NCI-H1436 (cell line): Measurements from ENCODE around the gene TNFSF13.

ENCODE experiments used
- DNase-seq: peaks from one replicate; lab custom pipeline; 2025; lab: John Stamatoyannopoulos, UW

The TNFSF13 gene, protein sequence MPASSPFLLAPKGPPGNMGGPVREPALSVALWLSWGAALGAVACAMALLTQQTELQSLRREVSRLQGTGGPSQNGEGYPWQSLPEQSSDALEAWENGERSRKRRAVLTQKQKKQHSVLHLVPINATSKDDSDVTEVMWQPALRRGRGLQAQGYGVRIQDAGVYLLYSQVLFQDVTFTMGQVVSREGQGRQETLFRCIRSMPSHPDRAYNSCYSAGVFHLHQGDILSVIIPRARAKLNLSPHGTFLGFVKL

DNA sequence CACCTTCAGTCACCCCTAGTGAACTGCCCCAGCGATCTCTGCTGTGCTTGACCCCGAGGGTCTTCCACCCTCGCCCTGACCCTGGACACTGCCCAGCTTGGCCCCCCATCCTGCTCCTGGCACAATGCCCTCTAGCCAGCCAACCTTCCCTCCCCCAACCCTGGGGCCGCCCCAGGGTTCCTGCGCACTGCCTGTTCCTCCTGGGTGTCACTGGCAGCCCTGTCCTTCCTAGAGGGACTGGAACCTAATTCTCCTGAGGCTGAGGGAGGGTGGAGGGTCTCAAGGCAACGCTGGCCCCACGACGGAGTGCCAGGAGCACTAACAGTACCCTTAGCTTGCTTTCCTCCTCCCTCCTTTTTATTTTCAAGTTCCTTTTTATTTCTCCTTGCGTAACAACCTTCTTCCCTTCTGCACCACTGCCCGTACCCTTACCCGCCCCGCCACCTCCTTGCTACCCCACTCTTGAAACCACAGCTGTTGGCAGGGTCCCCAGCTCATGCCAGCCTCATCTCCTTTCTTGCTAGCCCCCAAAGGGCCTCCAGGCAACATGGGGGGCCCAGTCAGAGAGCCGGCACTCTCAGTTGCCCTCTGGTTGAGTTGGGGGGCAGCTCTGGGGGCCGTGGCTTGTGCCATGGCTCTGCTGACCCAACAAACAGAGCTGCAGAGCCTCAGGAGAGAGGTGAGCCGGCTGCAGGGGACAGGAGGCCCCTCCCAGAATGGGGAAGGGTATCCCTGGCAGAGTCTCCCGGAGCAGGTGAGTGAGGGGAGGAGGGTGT, at the start of gene TNFSF13:
Gene TNFSF13, plus strand, starts transcription at position 207 of the 776 bp plus-strand sequence. Its CDS starts 290 bp downstream, at position 497.
- no peak for DNase-seq

- DNase-seq: no peak
These were observed 49.7 kb upstream of the TNFSF13 start for GRCh38 chr17:7508846-7509245.

GRCh38 chr17:7509937-7510336, 48.6 kb upstream of the TNFSF13 start:
- no peak for DNase-seq

GRCh38 chr17:7511108-7511507, 47.4 kb upstream of the TNFSF13 start:
- no peak for DNase-seq

DNA sequence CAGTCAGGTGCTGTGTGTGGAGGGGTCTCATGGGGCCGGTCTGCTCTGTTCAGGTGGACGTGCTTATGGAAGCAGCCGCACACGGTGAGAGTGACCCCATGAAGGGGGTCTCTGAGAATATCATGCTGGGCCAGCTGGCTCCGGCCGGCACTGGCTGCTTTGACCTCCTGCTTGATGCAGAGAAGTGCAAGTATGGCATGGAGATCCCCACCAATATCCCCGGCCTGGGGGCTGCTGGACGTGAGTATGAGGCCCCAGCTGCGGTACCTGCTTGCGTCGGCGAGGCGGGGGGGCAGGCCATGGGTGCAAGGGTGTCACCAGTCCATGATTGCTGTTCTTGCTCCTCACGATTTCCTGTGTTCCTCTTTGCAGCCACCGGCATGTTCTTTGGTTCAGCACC, 46.4 kb upstream of the TNFSF13 start:
- DNase-seq: no peak

DNA sequence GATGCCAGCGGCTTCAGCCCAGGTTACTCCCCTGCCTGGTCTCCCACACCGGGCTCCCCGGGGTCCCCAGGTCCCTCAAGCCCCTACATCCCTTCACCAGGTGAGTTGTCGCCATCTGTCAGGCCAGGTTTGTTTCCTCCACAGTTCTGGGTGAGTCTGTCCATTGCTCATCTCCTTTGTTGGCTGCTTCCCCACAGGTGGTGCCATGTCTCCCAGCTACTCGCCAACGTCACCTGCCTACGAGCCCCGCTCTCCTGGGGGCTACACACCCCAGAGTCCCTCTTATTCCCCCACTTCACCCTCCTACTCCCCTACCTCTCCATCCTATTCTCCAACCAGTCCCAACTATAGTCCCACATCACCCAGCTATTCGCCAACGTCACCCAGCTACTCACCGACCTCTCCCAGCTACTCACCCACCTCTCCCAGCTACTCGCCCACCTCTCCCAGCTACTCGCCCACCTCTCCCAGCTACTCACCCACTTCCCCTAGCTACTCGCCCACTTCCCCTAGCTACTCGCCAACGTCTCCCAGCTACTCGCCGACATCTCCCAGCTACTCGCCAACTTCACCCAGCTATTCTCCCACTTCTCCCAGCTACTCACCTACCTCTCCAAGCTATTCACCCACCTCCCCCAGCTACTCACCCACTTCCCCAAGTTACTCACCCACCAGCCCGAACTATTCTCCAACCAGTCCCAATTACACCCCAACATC, 45.6 kb upstream of the TNFSF13 start:
- no peak for DNase-seq

DNA sequence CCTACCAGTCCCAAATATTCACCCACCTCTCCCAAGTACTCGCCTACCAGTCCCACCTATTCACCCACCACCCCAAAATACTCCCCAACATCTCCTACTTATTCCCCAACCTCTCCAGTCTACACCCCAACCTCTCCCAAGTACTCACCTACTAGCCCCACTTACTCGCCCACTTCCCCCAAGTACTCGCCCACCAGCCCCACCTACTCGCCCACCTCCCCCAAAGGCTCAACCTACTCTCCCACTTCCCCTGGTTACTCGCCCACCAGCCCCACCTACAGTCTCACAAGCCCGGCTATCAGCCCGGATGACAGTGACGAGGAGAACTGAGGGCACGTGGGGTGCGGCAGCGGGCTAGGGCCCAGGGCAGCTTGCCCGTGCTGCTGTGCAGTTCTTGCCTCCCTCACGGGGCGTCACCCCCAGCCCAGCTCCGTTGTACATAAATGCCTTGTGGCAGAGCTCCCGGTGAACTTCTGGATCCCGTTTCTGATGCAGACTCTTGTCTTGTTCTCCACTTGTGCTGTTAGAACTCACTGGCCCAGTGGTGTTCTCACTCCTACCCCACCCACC, 44.6 kb upstream of the TNFSF13 start:
- DNase-seq: no peak

- DNase-seq: no peak
These were observed 42.5 kb upstream of the TNFSF13 start for GRCh38 chr17:7515911-7516610.

GRCh38 chr17:7523033-7523432, 35.5 kb upstream of the TNFSF13 start:
- no peak for DNase-seq

DNA sequence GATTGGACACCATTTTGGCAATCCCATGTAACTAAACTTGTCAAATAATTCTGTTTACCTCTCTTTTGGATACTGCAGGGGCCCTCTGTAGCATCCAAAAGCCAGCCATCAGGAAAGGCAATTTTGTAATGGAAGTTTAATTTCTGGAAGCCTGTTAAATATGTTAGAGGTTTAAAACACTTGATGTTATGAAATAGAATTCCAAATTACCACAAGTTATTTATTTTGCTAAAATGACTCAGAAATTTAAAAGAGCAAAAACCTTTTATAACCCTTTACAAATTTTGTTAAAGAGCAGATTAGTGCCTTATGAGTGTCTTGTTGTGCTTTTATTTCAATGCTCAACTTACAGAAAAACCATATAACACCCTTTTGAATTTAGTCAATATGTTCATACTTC, 29.7 kb upstream of the TNFSF13 start:
- DNase-seq: no peak

DNA sequence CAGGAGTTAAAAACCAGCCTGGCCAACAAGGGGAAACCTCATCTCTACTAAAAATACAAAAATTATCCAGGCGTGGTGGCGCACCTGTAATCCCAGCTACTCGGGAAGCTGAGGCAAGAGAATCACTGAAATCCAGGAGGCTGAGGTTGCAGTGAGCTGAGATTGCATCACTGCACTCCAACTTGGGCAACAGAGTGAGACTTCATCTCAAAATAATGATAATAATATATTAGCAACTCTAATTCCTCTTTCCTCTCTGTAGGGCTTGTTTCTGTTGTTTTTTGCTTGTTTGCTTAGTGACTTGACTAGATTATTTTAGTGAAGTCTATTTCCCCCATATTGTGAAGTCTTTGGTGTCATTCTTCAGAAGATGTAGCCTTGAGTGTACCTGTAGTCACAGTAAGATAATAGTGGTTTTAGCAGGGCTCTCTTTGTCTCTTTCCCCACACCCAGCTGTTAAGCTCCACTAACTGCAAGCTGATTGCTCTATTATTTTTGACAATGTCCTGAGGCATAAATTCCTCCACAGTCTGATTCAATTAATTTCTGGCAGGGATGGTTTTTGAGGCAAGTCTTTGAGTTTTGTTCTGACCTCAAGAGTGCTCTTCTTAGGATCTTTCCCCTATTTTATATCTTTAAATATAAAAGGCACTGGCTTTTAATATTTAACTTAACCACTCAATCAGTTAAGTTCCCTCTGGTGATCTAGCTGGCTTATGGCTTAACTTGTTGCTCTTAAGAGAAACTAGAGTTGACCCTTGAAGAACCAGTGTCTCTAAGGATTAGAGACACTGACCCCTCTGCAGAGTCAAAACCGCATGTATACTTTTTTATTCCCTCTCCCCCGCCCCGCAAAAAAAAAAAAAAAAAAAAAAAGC, 28.3 kb upstream of the TNFSF13 start:
- no peak for DNase-seq

DNA sequence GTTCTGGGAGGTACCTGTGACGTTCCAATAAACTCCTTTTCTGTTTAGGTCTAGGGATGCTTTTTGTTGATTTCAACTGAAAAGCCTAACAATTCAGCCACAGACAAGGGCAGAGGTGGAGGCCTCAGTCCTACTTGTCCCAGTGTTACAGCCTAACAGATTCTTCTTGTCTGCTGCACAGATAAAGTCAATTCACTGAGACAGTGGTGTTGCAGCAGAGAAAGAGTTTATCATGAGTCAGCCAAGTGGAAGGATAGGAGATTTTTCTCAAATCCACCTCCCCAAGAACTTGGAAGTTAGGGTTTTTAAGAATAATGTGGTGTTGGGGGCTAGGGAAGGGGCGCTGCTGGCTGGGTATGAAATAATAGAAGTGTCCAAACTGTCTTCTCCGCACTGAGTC, 20.5 kb upstream of the TNFSF13 start:
- no peak for DNase-seq

DNA sequence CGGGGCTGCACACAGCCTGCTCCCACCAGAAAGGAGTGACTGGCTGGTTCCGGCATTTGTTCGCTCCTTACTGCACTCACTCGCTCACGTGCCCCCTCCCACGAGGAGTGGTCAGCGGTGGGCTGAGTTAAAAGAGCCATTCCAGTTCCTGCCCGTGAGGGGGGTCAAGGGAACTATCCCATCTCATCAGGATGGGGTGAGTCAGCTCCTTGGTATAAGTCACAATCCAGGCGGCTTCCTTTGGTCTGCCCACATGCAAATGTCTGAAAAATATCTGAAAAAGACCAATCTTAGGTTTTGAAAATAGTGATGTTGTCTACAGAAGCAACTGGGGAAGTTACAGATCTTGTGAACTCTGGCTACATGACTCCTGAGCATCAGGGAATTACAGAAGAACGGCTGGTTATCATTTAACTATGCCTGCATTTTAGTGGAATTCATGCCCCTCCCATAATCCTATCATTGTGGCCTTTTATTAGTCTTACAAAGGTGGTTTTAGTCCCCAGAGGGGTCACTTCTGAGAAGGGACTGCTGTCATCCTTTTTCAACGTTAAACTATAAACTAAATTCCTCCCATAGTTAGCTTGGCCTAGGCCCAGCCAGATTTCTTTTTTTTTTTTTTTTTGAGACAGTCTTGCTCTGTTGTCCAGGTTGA, 19.5 kb upstream of the TNFSF13 start:
- no peak for DNase-seq

DNA sequence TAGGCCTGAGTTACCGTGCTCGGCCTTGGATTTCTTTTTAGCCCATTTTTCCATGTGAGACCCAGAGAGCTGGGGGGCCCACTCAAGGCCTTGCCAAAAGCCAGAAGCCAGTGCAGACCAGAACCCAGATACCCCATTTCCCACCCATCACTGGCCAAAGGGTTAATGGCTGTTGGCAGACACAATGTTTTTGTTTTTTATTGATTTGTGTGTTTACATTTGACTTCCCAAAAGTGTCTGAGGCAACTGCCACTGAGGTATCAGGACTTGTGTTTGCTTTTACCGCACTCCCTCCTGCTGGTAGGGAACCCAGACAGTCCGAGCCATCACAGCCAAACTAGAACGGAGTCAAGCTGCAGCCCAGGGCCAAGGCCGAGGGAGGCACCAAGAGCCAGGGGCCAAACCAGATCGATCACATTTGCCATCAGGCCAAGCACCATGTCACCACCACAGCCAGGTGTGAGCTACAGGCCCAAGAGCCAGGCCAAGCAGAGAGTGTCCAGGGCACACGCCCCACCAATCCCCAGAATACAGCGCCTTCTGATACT, 17.4 kb upstream of the TNFSF13 start:
- DNase-seq: no peak

DNA sequence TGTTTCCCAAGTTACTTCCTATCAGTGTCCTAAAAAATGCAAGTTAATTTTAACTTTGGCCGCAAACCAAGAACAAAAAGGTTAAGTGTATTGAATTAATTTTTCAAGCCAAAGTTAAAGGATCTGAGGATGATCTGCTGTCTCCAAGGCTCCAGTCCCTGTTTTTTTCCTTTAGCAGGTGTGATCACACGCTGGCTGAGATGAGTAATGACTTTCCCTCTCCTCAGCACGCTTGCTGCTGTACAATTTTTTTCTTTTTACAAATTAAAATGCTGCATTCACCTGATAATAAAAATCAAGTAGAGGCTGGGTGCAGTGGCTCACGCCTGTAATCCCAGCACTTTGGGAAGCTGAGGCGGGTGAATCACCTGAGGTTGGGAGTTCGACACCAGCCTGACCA, 13.6 kb upstream of the TNFSF13 start:
- DNase-seq: no peak

DNA sequence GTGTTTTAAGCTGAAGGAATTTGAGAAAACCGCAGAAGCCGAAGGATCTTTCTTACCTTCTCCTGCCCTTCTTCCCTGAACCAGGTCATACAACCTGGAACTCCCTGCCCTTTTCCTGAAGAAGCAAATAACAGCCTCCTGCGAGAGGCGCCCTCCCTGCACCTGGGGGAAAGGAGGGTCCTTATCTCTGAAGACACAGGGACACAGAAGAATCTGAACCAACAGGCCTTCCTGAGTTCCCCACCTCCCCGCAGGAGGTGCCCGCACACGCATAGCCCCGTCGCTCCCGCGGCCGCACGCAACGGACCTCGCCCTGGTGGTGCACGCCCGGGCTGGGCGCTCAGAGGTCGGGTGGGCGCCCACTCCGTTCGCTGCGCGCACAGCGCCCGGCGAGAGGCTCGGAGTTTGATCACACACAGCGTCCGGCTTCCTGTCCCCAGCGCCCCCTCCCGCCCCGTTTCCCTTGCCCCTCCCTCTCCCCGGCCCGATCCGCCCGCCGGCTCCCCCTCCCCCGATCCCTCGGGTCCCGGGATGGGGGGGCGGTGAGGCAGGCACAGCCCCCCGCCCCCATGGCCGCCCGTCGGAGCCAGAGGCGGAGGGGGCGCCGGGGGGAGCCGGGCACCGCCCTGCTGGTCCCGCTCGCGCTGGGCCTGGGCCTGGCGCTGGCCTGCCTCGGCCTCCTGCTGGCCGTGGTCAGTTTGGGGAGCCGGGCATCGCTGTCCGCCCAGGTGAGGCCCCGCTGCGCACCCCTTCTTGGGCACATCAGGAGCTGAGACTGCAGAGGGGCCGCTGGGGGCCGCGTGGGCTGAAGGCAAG, 9.8 kb upstream of the TNFSF13 start, which contains the start of gene TNFSF12:
Gene TNFSF12, plus strand, starts transcription at position 474 of the 816 bp plus-strand sequence. Its CDS starts 96 bp downstream, at position 570.
- no peak for DNase-seq

DNA sequence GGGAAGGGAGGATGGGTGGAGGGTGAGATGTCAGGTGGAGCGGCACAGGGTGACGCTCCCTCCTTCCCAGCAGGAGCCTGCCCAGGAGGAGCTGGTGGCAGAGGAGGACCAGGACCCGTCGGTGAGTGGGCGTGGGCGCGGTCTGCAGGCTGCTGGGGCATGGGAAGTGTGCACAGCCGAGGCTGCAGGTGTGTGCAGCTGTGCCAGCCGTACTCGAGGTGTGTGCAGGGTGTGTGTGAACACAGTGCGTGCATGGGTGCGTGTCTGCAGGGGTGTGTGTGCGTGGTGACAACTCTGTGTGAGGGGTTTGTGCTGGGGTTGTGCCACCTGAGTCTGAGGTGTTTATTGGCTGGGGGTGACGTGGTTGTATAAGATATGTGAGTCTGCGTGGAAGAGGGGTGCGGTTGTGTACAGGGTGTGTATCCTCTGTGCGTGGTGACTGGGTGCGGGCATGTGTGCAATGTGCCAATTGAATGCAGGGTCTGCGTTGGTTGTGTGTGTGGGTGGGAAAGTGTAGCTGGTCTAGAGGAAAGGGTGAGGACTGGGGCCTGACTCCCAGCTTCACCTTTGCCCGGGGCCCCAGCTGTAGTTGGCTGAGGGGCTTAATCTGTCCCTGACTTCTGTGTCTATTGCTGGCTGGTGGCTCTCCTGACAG, 9.0 kb upstream of the TNFSF13 start:
- DNase-seq: no peak

GRCh38 chr17:7550344-7550743, 8.2 kb upstream of the TNFSF13 start:
- no peak for DNase-seq

- no peak for DNase-seq
These were observed 7.2 kb upstream of the TNFSF13 start for GRCh38 chr17:7551396-7551795.
